Measurements from ENCODE around the gene GAREM1.

Gene GAREM1

GRCh38 chr18:32450874-32451273, 19.8 kb downstream of the GAREM1 start:
- Histone ChIP-seq H2AFZ (ENCODE audit: low read depth, low read length) (no peak overlapping the region), H3K36me3 (ENCODE audit: insufficient read depth, low read length) (no peaks in the 10 kb centered on the region), H3K79me2 (ENCODE audit: insufficient read depth, low read length) (no peaks in the 10 kb centered on the region), H3K4me3 (ENCODE audit: low read depth in 1 of 2, low read length in 2 of 2) (no peak overlapping the region), H3K9ac (ENCODE audit: low read depth, low read length) (no peak overlapping the region), H4K20me1 (ENCODE audit: insufficient read depth, low read length) (no peaks in the 10 kb centered on the region), H3K4me1 (ENCODE audit: insufficient read depth, low read length) (no peaks in the 10 kb centered on the region), H3K27me3 (ENCODE audit: insufficient read depth, low read length, poor library complexity) (peaks cover 3% of the 10 kb centered on the region), H3K4me2 (ENCODE audit: insufficient read depth, low read length) (no peak overlapping the region), H3K9me3 (ENCODE audit: insufficient read depth, low read length, severe bottlenecking) (no peaks in the 10 kb centered on the region), H3K27ac (ENCODE audit: low read length) (no peak overlapping the region)
- ATAC-seq (ENCODE audit: insufficient read depth, low read depth) (no peak), DNase-seq (no peak)
- TF ChIP-seq CTCF (IDR thresholded peaks at IDR 0.05; ENCODE audit: borderline replicate concordance, extremely low read depth, low read length, poor library complexity, severe bottlenecking) = no peak
- TF ChIP-seq EZH2 (IDR thresholded peaks at IDR 0.05; ENCODE audit: borderline replicate concordance, low read depth, low read length, severe bottlenecking) = no peak

GRCh38 chr18:32450026-32450691, 20.5 kb downstream of the GAREM1 start:
- Histone ChIP-seq H3K36me3 (ENCODE audit: insufficient read depth, low read length) (no peaks in the 10 kb centered on the region), H3K9ac (ENCODE audit: low read depth, low read length) (no peak overlapping the region), H3K4me2 (ENCODE audit: insufficient read depth, low read length) (no peak overlapping the region), H3K27ac (ENCODE audit: low read length) (no peak overlapping the region), H3K4me3 (ENCODE audit: low read depth in 1 of 2, low read length in 2 of 2) (no peak overlapping the region), H4K20me1 (ENCODE audit: insufficient read depth, low read length) (no peaks in the 10 kb centered on the region), H3K79me2 (ENCODE audit: insufficient read depth, low read length) (no peaks in the 10 kb centered on the region), H3K4me1 (ENCODE audit: insufficient read depth, low read length) (no peaks in the 10 kb centered on the region), H3K27me3 (ENCODE audit: insufficient read depth, low read length, poor library complexity) (no peaks in the 10 kb centered on the region), H2AFZ (ENCODE audit: low read depth, low read length) (no peak overlapping the region), H3K9me3 (ENCODE audit: insufficient read depth, low read length, severe bottlenecking) (no peaks in the 10 kb centered on the region)
- no peak for ATAC-seq (ENCODE audit: insufficient read depth, low read depth)
- TF ChIP-seq CTCF (IDR thresholded peaks at IDR 0.05; ENCODE audit: borderline replicate concordance, extremely low read depth, low read length, poor library complexity, severe bottlenecking) = no peak
- TF ChIP-seq EZH2 (IDR thresholded peaks at IDR 0.05; ENCODE audit: borderline replicate concordance, low read depth, low read length, severe bottlenecking) = no peak
- no peak for DNase-seq

GRCh38 chr18:32446780-32447179, 23.9 kb downstream of the GAREM1 start:
- DNase-seq (no peak), ATAC-seq (ENCODE audit: insufficient read depth, low read depth) (no peak)
- Histone ChIP-seq H3K9ac (ENCODE audit: low read depth, low read length) (no peak overlapping the region), H3K27ac (ENCODE audit: low read length) (no peak overlapping the region), H4K20me1 (ENCODE audit: insufficient read depth, low read length) (no peaks in the 10 kb centered on the region), H3K27me3 (ENCODE audit: insufficient read depth, low read length, poor library complexity) (no peaks in the 10 kb centered on the region), H3K79me2 (ENCODE audit: insufficient read depth, low read length) (no peaks in the 10 kb centered on the region), H3K36me3 (ENCODE audit: insufficient read depth, low read length) (no peaks in the 10 kb centered on the region), H3K4me1 (ENCODE audit: insufficient read depth, low read length) (no peaks in the 10 kb centered on the region), H3K9me3 (ENCODE audit: insufficient read depth, low read length, severe bottlenecking) (no peaks in the 10 kb centered on the region), H3K4me3 (ENCODE audit: low read depth in 1 of 2, low read length in 2 of 2) (no peak overlapping the region), H3K4me2 (ENCODE audit: insufficient read depth, low read length) (no peak overlapping the region), H2AFZ (ENCODE audit: low read depth, low read length) (no peak overlapping the region)
- TF ChIP-seq EZH2 (IDR thresholded peaks at IDR 0.05; ENCODE audit: borderline replicate concordance, low read depth, low read length, severe bottlenecking) (no peak), CTCF (IDR thresholded peaks at IDR 0.05; ENCODE audit: borderline replicate concordance, extremely low read depth, low read length, poor library complexity, severe bottlenecking) (no peak)

Measured in DND-41 (cell line).